K562 (cell line): ENCODE measurements around the gene C11orf65. TPM values are rescaled to one million over a fixed set of nuclear protein-coding genes. Genes with fewer than 3 reads are reported as not detected.

Experiments
- BRD4 ChIP-seq: fragments of 200-600 bp; sonication (generic); IDR thresholded peaks from 2 replicates; pipeline ENCODE4 v1.6.1; 2017; ENCODE audit warnings: inconsistent platforms
- PTRF ChIP-seq: fragments of 450-650 bp; IDR thresholded peaks from 2 replicates; pipeline ENCODE4 v1.6.1; 2016; ENCODE audit warnings: mild to moderate bottlenecking, missing genetic modification characterization, missing compliant biosample characterization
- REST ChIP-seq, 2 experiments: fragments of 450-650 bp; formaldehyde crosslinking in 1 of 2; IDR thresholded peaks; 2 replicates each; pipeline versions ENCODE4 v1.4.0 to v1.6.1; 2014 to 2020; ENCODE audit warnings: mild to moderate bottlenecking in 2 of 2, borderline replicate concordance in 1 of 2, low read depth in 1 of 2
- RNF2 ChIP-seq: sonication (generic); IDR thresholded peaks from 2 replicates; pipeline ENCODE4 v1.6.1; 2016
- SAFB ChIP-seq: fragments of 200-400 bp; formaldehyde crosslinking; IDR thresholded peaks from 2 replicates; pipeline ENCODE4 v1.6.1; 2017; ENCODE audit warnings: low read depth, low read length, borderline replicate concordance
- SMARCC2 ChIP-seq: fragments of 450-650 bp; IDR thresholded peaks from 2 replicates; pipeline ENCODE4 v1.6.1; 2017; ENCODE audit warnings: antibody characterized with exemption, moderate library complexity, mild to moderate bottlenecking, low read depth
- polyA plus RNA-seq, 8 experiments: library from polyadenylated mRNA; depleted of rRNA in 4 of 8; stranded (reverse) in 5 of 8; unstranded in 3 of 8; fragments of >200 nt; fragmentation: Nextera tagmentation in 2 of 8; fragmentation: Illumina TruSeq in 1 of 8; extraction: Ambion mirVana in 2 of 8; extraction: Trizol in 1 of 8; gene quantifications; 2 replicates each; pipeline versions ENCODE4 v1.2.1 to v1.2.3, GENCODE V29; 2011 to 2014; ENCODE audit warnings: inconsistent platforms in 1 of 8, missing spikeins in 1 of 8
- total RNA-seq, 7 experiments: library from RNA; depleted of rRNA in 6 of 7; stranded (reverse); fragments of >200 nt in 6 of 7; fragmentation: Illumina TruSeq in 2 of 7; extraction: Trizol in 2 of 7; gene quantifications; 2 replicates each; pipeline versions ENCODE4 v1.2.1 to v1.2.3, GENCODE V29; 2011 to 2021; ENCODE audit warnings: low replicate concordance in 1 of 7
- TF ChIP-seq, protein P1 (sequence below): fragments of 450-650 bp; IDR thresholded peaks from 2 replicates; pipeline ENCODE4 v1.6.1; 2016; ENCODE audit warnings: mild to moderate bottlenecking, moderate library complexity

The C11orf65 gene
- total and polyA plus RNA-seq, 9 of the 15 experiments (the other 6 are each of a cell fraction or from before 2014, with no cell fraction given) = 1.0 to 2.1 (median 1.2) TPM

GRCh38 chr11:108467091-108467823 lies at the start of gene C11orf65 (continued):
- TF ChIP-seq, protein P1, sequence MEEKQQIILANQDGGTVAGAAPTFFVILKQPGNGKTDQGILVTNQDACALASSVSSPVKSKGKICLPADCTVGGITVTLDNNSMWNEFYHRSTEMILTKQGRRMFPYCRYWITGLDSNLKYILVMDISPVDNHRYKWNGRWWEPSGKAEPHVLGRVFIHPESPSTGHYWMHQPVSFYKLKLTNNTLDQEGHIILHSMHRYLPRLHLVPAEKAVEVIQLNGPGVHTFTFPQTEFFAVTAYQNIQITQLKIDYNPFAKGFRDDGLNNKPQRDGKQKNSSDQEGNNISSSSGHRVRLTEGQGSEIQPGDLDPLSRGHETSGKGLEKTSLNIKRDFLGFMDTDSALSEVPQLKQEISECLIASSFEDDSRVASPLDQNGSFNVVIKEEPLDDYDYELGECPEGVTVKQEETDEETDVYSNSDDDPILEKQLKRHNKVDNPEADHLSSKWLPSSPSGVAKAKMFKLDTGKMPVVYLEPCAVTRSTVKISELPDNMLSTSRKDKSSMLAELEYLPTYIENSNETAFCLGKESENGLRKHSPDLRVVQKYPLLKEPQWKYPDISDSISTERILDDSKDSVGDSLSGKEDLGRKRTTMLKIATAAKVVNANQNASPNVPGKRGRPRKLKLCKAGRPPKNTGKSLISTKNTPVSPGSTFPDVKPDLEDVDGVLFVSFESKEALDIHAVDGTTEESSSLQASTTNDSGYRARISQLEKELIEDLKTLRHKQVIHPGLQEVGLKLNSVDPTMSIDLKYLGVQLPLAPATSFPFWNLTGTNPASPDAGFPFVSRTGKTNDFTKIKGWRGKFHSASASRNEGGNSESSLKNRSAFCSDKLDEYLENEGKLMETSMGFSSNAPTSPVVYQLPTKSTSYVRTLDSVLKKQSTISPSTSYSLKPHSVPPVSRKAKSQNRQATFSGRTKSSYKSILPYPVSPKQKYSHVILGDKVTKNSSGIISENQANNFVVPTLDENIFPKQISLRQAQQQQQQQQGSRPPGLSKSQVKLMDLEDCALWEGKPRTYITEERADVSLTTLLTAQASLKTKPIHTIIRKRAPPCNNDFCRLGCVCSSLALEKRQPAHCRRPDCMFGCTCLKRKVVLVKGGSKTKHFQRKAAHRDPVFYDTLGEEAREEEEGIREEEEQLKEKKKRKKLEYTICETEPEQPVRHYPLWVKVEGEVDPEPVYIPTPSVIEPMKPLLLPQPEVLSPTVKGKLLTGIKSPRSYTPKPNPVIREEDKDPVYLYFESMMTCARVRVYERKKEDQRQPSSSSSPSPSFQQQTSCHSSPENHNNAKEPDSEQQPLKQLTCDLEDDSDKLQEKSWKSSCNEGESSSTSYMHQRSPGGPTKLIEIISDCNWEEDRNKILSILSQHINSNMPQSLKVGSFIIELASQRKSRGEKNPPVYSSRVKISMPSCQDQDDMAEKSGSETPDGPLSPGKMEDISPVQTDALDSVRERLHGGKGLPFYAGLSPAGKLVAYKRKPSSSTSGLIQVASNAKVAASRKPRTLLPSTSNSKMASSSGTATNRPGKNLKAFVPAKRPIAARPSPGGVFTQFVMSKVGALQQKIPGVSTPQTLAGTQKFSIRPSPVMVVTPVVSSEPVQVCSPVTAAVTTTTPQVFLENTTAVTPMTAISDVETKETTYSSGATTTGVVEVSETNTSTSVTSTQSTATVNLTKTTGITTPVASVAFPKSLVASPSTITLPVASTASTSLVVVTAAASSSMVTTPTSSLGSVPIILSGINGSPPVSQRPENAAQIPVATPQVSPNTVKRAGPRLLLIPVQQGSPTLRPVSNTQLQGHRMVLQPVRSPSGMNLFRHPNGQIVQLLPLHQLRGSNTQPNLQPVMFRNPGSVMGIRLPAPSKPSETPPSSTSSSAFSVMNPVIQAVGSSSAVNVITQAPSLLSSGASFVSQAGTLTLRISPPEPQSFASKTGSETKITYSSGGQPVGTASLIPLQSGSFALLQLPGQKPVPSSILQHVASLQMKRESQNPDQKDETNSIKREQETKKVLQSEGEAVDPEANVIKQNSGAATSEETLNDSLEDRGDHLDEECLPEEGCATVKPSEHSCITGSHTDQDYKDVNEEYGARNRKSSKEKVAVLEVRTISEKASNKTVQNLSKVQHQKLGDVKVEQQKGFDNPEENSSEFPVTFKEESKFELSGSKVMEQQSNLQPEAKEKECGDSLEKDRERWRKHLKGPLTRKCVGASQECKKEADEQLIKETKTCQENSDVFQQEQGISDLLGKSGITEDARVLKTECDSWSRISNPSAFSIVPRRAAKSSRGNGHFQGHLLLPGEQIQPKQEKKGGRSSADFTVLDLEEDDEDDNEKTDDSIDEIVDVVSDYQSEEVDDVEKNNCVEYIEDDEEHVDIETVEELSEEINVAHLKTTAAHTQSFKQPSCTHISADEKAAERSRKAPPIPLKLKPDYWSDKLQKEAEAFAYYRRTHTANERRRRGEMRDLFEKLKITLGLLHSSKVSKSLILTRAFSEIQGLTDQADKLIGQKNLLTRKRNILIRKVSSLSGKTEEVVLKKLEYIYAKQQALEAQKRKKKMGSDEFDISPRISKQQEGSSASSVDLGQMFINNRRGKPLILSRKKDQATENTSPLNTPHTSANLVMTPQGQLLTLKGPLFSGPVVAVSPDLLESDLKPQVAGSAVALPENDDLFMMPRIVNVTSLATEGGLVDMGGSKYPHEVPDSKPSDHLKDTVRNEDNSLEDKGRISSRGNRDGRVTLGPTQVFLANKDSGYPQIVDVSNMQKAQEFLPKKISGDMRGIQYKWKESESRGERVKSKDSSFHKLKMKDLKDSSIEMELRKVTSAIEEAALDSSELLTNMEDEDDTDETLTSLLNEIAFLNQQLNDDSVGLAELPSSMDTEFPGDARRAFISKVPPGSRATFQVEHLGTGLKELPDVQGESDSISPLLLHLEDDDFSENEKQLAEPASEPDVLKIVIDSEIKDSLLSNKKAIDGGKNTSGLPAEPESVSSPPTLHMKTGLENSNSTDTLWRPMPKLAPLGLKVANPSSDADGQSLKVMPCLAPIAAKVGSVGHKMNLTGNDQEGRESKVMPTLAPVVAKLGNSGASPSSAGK = no peak; the same call in 1 of the 2 replicates
- TF ChIP-seq RNF2 (peak; percentile 35; the same call in 1 of the 2 replicates), PTRF (tag) (no peak), SMARCC2 (no peak), BRD4 (peak; percentile 81; the same call in 1 of the 2 replicates), SAFB (no peak), REST (IDR thresholded peaks at IDR 0.05; ENCODE audit: borderline replicate concordance) (no peak), REST (CRISPR knock-in tag; IDR thresholded peaks at IDR 0.05; ENCODE audit: low read depth) (peak; percentile 37; the same call in 1 of the 2 replicates)
